GM19467 (cell line): ENCODE results near the gene PACRGL.
"Not testable (repeated sequence)": the region's sequence is repeated elsewhere in the genome, so short reads cannot be mapped to it uniquely, and the experiment has no call there.

Experiments used
- ATAC-seq: cut with Tn5 transposase; IDR thresholded peaks from one replicate; pipeline ENCODE4 v1.9.1; 2021; ENCODE audit warnings: mild to moderate bottlenecking, moderate library complexity; ENCODE audit not compliant: unreplicated experiment

Gene PACRGL

DNA sequence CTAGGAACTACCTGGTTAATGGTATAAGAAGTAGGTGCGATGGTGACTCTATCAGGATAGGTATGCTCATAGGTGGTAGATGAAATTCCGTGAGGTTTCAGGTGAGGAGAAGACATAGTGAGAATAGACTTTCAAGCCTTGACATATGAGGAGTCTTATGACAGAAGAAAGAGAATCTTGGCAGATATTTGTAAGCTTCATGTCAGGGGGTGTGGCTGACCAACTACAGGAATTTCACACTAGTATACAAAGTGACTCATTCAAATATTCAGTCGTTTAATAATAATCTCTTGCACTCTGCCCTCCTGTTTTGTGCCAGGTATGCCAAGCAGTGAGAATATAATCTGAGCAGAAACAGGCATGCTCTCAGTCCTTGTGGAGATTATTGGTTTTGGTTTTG lies 22.8 kb downstream of the PACRGL start:
- ATAC-seq: no peak

GRCh38 chr4:20723463-20723862 lies 23.2 kb downstream of the PACRGL start:
- ATAC-seq: no peak

GRCh38 chr4:20724915-20725314 lies 24.7 kb downstream of the PACRGL start:
- peak; percentile 92 for ATAC-seq

DNA sequence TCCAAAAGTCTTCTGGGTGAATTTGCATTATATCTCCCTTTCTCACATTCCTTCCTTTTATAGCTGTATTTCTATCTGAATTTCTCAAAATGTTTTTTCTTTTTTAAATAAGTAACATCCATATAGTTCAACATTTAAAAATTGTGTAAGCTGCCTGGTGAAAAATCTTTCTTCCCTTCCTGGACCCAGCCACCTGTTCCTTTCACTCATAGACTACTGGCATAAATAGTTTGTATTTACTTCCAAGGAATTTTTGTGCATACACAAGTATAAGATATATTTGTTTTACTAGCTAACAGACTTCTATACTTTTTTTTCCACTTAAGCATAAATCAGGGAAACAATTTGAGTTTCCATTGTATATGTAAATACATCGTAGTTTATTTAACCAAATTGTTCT lies 35.7 kb downstream of the PACRGL start:
- ATAC-seq: no peak

GRCh38 chr4:20746000-20746399 lies 45.7 kb downstream of the PACRGL start:
- not testable (repeated sequence) for ATAC-seq

- ATAC-seq: no peak
These were observed 52.4 kb downstream of the PACRGL start for GRCh38 chr4:20752641-20753040.

- no peak for ATAC-seq
These were observed 53.8 kb downstream of the PACRGL start for GRCh38 chr4:20754036-20754435.

DNA sequence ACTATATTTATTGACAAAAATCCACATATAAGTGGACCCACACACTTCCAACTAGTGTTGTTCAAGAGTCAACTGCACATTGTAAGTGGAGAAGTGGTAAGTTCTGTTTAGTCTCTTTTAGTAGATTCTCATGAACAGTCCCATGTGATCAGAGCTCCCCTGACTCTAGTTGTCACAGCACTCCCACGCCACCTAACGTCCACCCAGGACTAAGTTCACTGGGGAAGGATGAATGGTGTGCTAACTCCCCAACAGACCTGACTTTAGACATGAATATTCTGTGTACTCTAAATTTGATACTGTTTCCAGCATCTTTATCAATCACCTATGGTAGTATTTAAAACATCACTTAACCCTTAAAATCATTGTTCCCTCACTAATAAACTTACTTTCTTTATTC lies 59.8 kb downstream of the PACRGL start:
- ATAC-seq: no peak

- no peak for ATAC-seq
These were observed 61.1 kb downstream of the PACRGL start for GRCh38 chr4:20761382-20761781.

- no peak for ATAC-seq
These were observed 61.6 kb downstream of the PACRGL start for GRCh38 chr4:20761826-20762225.

- no peak for ATAC-seq
These were observed 64.2 kb downstream of the PACRGL start for GRCh38 chr4:20764366-20764992.

DNA sequence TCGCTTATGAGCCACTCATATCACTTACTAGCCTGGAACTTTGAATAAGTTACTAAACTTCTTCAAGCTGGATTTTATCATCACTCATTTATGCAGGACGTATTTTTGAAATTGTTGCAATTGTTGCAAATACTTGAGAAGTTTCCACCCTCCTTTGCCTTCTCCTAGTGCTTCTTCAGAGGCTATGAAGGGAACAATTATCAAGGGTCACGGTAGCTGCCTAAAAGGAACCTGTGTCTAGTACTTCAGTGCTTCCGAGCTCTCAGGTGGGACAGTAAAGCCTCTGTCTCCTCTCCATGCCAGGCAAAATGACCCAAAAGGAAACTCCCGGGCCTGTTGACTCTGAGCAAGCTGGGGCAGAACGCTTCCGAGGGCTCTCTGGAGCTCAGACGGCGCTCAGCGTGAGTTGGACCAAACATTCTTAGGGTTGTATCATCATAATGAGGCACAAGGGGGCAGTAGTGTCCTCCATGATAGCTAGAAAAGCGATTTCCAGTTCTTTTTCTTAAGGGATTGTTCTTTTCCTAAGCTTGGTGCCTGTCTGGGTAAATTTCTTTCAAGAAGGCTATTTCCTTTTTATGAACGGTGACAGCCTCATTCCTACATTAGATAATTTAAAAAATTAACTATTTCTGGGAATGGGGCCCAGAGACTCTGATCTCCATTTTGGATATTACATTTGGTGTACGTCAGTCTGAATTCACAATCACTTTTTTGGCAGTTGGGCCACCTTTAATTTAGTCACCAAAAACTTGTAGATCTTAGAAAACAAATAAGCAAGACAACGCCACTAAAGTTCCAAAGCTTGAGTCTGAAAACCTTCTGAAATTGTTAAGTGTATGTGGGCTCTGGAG lies 73.1 kb downstream of the PACRGL start:
- no peak for ATAC-seq

DNA sequence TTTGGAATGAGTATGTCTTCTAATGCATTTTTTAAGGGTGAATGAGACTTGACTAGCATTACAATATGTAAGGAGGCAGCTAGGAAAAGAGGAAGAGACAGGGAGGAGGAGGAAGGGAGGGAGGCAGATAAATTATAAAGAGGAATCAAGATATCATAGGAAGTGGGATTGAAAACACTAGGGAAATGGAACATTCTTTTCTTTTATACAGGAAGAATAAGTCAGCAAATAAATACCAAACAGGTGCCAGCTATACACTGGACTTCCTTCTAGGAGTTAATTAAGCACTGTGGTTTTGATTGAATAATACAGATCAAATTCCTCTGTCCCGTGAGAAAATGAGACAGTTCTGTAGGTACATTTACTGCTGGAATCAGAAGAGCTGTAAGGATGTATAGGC lies 78.6 kb downstream of the PACRGL start:
- no peak for ATAC-seq

DNA sequence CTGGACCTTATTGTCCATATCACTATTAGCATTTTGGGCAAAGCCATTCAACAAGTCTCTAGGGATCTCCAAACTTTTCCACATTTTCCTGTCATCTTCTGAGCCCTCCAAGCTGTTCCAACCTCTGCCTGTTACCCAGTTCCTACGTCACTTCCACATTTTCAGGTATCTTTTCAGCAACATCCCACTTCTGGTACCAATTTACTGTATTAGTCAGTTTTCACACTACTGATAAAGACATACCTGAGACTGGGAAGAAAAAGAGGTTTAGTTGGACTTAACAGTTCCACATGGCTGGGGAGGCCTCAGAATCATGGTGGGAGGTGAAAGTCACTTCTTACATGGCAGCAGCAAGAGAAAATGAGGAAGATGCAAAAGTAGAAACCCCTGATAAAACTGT lies 82.9 kb downstream of the PACRGL start:
- not testable (repeated sequence) for ATAC-seq

DNA sequence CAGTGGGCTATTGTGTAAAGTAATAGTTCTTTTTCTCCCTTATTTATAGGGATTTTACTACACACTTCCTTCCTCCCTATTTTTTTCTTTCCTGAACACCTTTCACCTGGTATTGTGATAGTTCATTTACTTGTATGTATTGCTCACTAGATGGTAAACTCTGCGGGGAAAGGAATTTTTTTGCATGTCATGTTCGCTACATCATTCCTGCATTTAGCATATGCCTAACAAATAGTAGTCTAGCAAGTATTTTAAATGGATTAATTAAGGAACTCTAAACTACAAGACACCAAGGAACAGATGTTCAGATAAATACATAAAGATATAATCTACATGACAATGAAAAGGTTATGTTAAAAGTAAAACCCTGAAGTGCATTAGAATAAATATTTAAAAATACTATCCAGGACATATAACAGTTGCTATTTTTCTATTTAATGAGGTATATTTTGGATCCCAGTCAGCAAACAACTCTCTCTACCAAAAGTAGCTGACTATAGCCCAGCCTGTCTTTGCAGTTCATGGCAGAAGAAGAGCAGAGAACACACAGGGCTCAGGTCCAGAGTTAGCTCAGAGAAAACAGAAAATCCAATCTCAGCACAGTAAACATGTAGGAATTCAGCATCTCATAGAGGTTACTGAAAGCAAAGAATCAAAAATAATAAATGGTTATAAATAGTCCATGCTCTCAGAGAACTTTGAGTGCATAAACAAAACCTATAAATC lies 87.8 kb downstream of the PACRGL start:
- no peak for ATAC-seq
